Prostate gland (tissue), 2 donors: Measurements from ENCODE around the gene MED13. TPM values are rescaled to one million over a fixed set of nuclear protein-coding genes. Genes with fewer than 3 reads are reported as not detected.
"Not testable (repeated sequence)": the region's sequence is repeated elsewhere in the genome, so short reads cannot be mapped to it uniquely, and the experiment has no call there.

Experiments
- DNase-seq: peaks from one replicate; pipeline ENCODE4 v3.0.0-alpha.2; 2019; ENCODE audit warnings: low spot score
- H3K27ac ChIP-seq, 2 donors: fragments of 200-600 bp; sonication (generic); 2 replicates each; pipeline ENCODE4 v1.5.1; 2017 to 2019
- H3K27me3 ChIP-seq: fragments of 200-600 bp; sonication (generic); replicated peaks from 2 replicates; pipeline ENCODE4 v1.5.1; 2019; ENCODE audit not compliant: insufficient read depth
- H3K36me3 ChIP-seq, 2 donors: fragments of 200-600 bp; sonication (generic); 1 replicate in 1 of 2; 2 replicates in 1 of 2; pipeline versions ENCODE4 v1.5.1 to v1.8.1; 2017 to 2019
- H3K4me1 ChIP-seq: fragments of 200-600 bp; sonication (generic); replicated peaks from 2 replicates; pipeline ENCODE4 v1.5.1; 2019
- H3K4me3 ChIP-seq, 2 donors: fragments of 200-600 bp; sonication (generic); 2 replicates each; pipeline ENCODE4 v1.5.1; 2017 to 2019
- H3K9me3 ChIP-seq: fragments of 200-600 bp; sonication (generic); 2 replicates; pipeline ENCODE4 v1.5.1; 2017
- CTCF ChIP-seq, 4 experiments: fragments of 200-600 bp in 2 of 4; fragments of 450-650 bp in 2 of 4; sonication (generic) in 2 of 4; IDR thresholded peaks; 1 replicate in 3 of 4; 2 replicates in 1 of 4; pipeline ENCODE4 v1.5.1; 2016 to 2019; ENCODE audit warnings: antibody characterized with exemption in 4 of 4, mild to moderate bottlenecking in 2 of 4, moderate library complexity in 2 of 4
- POLR2A ChIP-seq: fragments of 450-650 bp; IDR thresholded peaks from one replicate; pipeline ENCODE4 v1.6.1; 2016; ENCODE audit warnings: antibody characterized with exemption, mild to moderate bottlenecking
- POLR2AphosphoS5 ChIP-seq: sonication (generic); formaldehyde crosslinking; IDR thresholded peaks from one replicate; pipeline ENCODE4 v1.6.1; 2017; ENCODE audit warnings: antibody characterized with exemption
- WGBS: methylation state at CpG from one replicate; pipeline ENCODE4 v1.1.5; 2018; 5-methylcytosine and 5-hydroxymethylcytosine counted together
- intact Hi-C: fragments of 100-400 bp; cut with DNase I; formaldehyde crosslinking; loops from one replicate; pipeline ENCODE4 v1.14.2; 2022
- total RNA-seq, 2 donors: library from RNA; depleted of rRNA; stranded (reverse); fragments of >200 nt; gene quantifications; one replicate each; pipeline ENCODE4 v1.1.0, GENCODE V29; 2016

MED13 gene
- total RNA-seq, 2 donors from 2014 or later = 45.4 to 72.1 TPM

- no peak for DNase-seq
- no peaks in the 10 kb centered on the region for H3K36me3 ChIP-seq
- H3K9me3 ChIP-seq = no peaks in the 10 kb centered on the region
- H3K27me3 ChIP-seq = no peaks in the 10 kb centered on the region
- no peak overlapping the region for H3K27ac ChIP-seq
- TF ChIP-seq POLR2A (no peak), POLR2AphosphoS5 (no peak), CTCF (IDR thresholded peaks at IDR 0.05) (no peak)
- WGBS = 79% methylated on average over 3 of the region's 3 CpGs
- H3K4me1 ChIP-seq = peaks cover 6% of the 10 kb centered on the region
- intact Hi-C loops = no loop called here
- H3K4me3 ChIP-seq = no peak overlapping the region
Measured at GRCh38 chr17:62000186-62000585, 64.9 kb downstream of the MED13 start.

GRCh38 chr17:61998534-61998933, 66.5 kb downstream of the MED13 start:
- H3K4me3 ChIP-seq, H3K9me3 ChIP-seq, intact Hi-C loops, H3K4me1 ChIP-seq, DNase-seq, H3K27me3 ChIP-seq, H3K27ac ChIP-seq, H3K36me3 ChIP-seq: not testable (repeated sequence)
- 90% methylated on average over 4 of the region's 4 CpGs for WGBS

- peaks cover 6% of the 10 kb centered on the region for H3K4me1 ChIP-seq
- DNase-seq = peak; percentile 8
- H3K27me3 ChIP-seq = no peaks in the 10 kb centered on the region
- no peak overlapping the region for H3K4me3 ChIP-seq
- H3K36me3 ChIP-seq = no peaks in the 10 kb centered on the region
- peak; percentile 73 for TF ChIP-seq POLR2AphosphoS5
- no peak for TF ChIP-seq CTCF (IDR thresholded peaks at IDR 0.05)
- H3K9me3 ChIP-seq = no peaks in the 10 kb centered on the region
- WGBS = 3% methylated on average over 2 of the region's 2 CpGs
- H3K27ac ChIP-seq = no peak overlapping the region
- intact Hi-C loops = no loop called here
Measured at GRCh38 chr17:61997664-61998063, 67.4 kb downstream of the MED13 start.

- WGBS = 49% methylated on average over 4 of the region's 4 CpGs
- no peak for TF ChIP-seq POLR2A
- TF ChIP-seq CTCF (IDR thresholded peaks at IDR 0.05) = no peak
- TF ChIP-seq POLR2AphosphoS5 = no peak
Measured at GRCh38 chr17:61996916-61997605, 68.0 kb downstream of the MED13 start.

GRCh38 chr17:61989509-61989908, 75.6 kb downstream of the MED13 start:
- TF ChIP-seq CTCF (IDR thresholded peaks at IDR 0.05) = no peak
- no peak for DNase-seq
- Histone ChIP-seq H3K4me3 (no peak overlapping the region), H3K9me3 (no peaks in the 10 kb centered on the region), H3K27me3 (no peaks in the 10 kb centered on the region), H3K36me3 (no peaks in the 10 kb centered on the region), H3K27ac (no peak overlapping the region), H3K4me1 (no peaks in the 10 kb centered on the region)
- 93% methylated on average over 3 of the region's 3 CpGs for WGBS
- intact Hi-C loops = no loop called here

More at GRCh38 chr17:61996916-61997605, 68.0 kb downstream of the MED13 start:
- Histone ChIP-seq H3K27me3 (no peaks in the 10 kb centered on the region), H3K27ac (no peak overlapping the region), H3K9me3 (no peaks in the 10 kb centered on the region), H3K4me1 (peaks cover 6% of the 10 kb centered on the region), H3K36me3 (no peaks in the 10 kb centered on the region), H3K4me3 (no peak overlapping the region)
- intact Hi-C loops = no loop called here
- no peak for DNase-seq
